Activated CD8-positive, alpha-beta memory T cell treated with anti-CD3 and anti-CD28 coated beads, Interleukin-2, amount 50 U/mL, for 1 hour (primary cell): ENCODE data around the gene MVB12B.
"Not testable (repeated sequence)": the region's sequence is repeated elsewhere in the genome, so short reads cannot be mapped to it uniquely, and the experiment has no call there.

Source experiments
- DNase-seq: peaks from one replicate; pipeline ENCODE4 v3.0.0-alpha.2; 2020; ENCODE audit errors: extremely low read depth

MVB12B gene

GRCh38 chr9:126472198-126472947, 145.7 kb downstream of the MVB12B start:
- DNase-seq: no peak

- no peak for DNase-seq
Measured at GRCh38 chr9:126472948-126473298, 146.3 kb downstream of the MVB12B start.

GRCh38 chr9:126474206-126474765, 147.7 kb downstream of the MVB12B start:
- no peak for DNase-seq

- no peak for DNase-seq
Measured at GRCh38 chr9:126474786-126475485, 148.3 kb downstream of the MVB12B start.

GRCh38 chr9:126475933-126476555, 149.4 kb downstream of the MVB12B start:
- DNase-seq: no peak

GRCh38 chr9:126477432-126477831, 150.8 kb downstream of the MVB12B start:
- not testable (repeated sequence) for DNase-seq

GRCh38 chr9:126478216-126478981, 151.8 kb downstream of the MVB12B start:
- no peak for DNase-seq

GRCh38 chr9:126479515-126479914, 152.9 kb downstream of the MVB12B start:
- DNase-seq: no peak

- DNase-seq: no peak
Measured at GRCh38 chr9:126480813-126481212, 154.2 kb downstream of the MVB12B start.

GRCh38 chr9:126481862-126482261, 155.2 kb downstream of the MVB12B start:
- no peak for DNase-seq

GRCh38 chr9:126482361-126483044, 155.9 kb downstream of the MVB12B start:
- DNase-seq: no peak

- no peak for DNase-seq
Measured at GRCh38 chr9:126483468-126484073, 156.9 kb downstream of the MVB12B start.

GRCh38 chr9:126485662-126486061, 159.0 kb downstream of the MVB12B start:
- no peak for DNase-seq

GRCh38 chr9:126486276-126486675, 159.6 kb downstream of the MVB12B start:
- DNase-seq: no peak

GRCh38 chr9:126487856-126488255, 161.2 kb downstream of the MVB12B start:
- DNase-seq: no peak

- no peak for DNase-seq
Measured at GRCh38 chr9:126488310-126488709, 161.7 kb downstream of the MVB12B start.

- DNase-seq: no peak
Measured at GRCh38 chr9:126488881-126489404, 162.3 kb downstream of the MVB12B start.

- DNase-seq: no peak
Measured at GRCh38 chr9:126489581-126490213, 163.1 kb downstream of the MVB12B start.

GRCh38 chr9:126490214-126490631, 163.6 kb downstream of the MVB12B start:
- DNase-seq: no peak
